GM21786 (cell line): ENCODE results near the gene METTL3.
"Not testable (repeated sequence)": the region's sequence is repeated elsewhere in the genome, so short reads cannot be mapped to it uniquely, and the experiment has no call there.

Experiments used
- ATAC-seq: cut with Tn5 transposase; IDR thresholded peaks from one replicate; pipeline ENCODE4 v1.9.1; 2021; ENCODE audit not compliant: unreplicated experiment

The METTL3 gene

GRCh38 chr14:21510735-21511657, at the start of gene METTL3:
TSS of gene METTL3 (minus strand) at chr14:21511340. CDS start at chr14:21511223, 117 bp downstream.
- ATAC-seq, result peak; percentile 98

GRCh38 chr14:21558703-21559170, 47.6 kb upstream of the METTL3 start:
- ATAC-seq, result no peak

DNA sequence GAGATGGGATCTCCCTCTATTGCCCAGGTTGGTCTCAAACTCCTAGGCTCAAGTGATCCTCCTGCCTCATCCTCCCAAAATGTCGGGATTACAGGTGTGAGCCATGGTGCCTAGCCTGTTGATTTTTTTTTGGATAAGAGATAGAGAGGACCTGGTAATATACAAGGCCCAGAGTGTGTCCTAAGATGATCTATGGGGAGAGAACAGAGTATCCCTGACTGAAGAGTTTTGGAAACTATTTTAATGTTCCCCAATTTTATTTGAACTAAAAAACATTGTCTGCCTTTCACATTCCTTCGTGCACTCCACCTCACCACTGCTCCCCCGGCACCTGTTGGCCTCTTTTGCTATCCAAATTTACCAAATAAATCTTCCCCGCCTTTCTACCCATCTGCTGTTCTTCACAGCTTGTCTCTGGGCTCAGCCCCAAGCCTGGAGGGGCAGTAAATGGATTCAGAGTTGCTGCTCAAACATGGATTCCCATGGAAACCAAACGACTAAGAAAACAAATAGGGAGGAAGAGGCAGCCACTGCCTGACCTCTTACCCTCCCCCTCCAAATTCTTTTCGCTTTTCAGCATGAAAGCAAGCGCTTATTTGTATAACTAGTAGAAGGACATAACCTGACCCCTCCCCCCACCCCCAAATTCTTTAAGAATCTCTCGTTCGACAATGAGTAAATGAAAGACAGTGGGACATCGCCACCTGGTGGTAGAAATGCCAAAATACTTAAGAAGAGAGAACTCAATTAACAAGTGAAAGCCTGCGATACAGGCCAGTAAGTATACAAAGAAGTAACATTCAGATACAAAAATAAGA, 46.2 kb upstream of the METTL3 start:
- peak; percentile 55 for ATAC-seq

DNA sequence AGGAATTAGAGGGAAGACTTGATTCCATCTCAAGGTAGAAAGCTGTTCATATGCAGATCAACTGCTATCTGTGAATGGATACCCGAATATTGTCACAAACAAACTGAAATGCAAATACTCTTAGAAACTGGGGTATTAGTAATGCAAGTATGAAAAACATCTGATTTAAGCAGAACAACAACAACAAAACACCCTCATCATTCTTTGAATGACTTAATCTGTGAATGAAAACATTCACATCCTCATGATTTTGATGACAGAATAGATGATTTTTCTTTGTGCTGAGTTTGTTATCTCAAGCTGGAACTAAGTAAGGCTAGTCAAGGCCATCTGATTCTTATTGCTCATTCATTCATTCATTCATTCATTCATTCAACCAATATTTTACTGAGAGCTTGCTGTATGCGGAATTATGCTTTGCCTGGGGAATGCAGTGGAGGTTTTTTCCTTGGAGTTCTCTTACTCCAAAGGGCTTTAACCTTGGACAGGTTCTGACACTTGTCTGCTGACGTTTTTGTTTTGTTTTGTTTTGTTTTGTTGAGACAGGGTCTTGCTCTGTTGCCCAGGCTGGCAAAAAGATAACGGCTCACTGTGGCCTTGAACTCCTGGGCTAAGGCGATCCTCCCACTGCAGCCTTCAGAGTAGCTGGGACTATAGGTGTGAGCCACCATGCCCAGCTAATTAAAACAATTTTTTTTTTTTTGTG, 45.4 kb upstream of the METTL3 start:
- ATAC-seq, result no peak

GRCh38 chr14:21553266-21553665, 42.1 kb upstream of the METTL3 start:
- ATAC-seq, result no peak

DNA sequence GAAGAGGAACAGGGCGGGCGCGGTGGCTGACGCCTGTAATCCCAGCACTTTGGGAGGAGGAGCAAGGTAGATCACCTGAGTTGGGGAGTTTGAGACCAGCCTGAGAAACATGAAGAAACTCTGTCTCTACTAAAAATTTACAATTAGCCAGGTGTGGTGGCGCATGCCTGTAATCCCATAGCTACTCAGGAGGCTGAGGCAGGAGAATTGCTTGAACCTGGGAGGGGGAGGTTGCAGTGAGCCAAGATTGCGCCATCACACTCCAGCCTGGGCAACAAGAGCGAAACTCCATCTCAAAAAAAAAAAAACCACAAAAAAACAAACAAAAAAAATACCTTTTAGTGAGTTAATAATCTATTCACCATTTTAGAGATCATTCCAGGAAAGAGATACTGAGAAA, 33.4 kb upstream of the METTL3 start:
- ATAC-seq, result not testable (repeated sequence)

- no peak for ATAC-seq
These were observed 32.8 kb upstream of the METTL3 start for GRCh38 chr14:21543963-21544362.

DNA sequence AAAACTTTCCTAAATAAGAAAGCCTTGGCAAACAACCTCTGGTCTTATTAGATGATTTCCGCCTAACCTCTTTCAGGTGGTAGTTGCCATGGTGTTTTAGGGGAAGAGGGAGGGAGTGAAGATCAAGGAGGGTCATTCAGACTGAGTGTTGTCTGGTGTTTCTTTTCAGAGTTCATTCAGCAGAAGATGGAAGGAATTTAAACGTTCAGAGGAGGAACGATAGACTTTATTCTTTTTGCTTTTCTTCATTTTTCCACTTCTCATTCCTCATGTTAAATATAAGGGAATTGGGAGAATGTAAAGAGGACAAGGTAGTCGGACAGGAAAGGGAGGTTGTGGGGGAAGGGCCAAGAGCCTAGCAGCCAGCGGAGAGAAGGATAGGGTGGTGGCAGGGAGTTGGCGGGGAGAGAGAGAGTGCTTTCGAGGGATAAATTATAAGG, 32.4 kb upstream of the METTL3 start:
- ATAC-seq, result no peak

GRCh38 chr14:21541413-21542074, 30.4 kb upstream of the METTL3 start:
- ATAC-seq, result no peak

GRCh38 chr14:21539189-21539940, 28.2 kb upstream of the METTL3 start:
- no peak for ATAC-seq

- no peak for ATAC-seq
These were observed 25.9 kb upstream of the METTL3 start for GRCh38 chr14:21537090-21537424.

- no peak for ATAC-seq
These were observed 25.4 kb upstream of the METTL3 start for GRCh38 chr14:21536418-21537089.

GRCh38 chr14:21535545-21536417, 24.6 kb upstream of the METTL3 start:
- ATAC-seq, result no peak

- no peak for ATAC-seq
These were observed 23.4 kb upstream of the METTL3 start for GRCh38 chr14:21534576-21534975.

DNA sequence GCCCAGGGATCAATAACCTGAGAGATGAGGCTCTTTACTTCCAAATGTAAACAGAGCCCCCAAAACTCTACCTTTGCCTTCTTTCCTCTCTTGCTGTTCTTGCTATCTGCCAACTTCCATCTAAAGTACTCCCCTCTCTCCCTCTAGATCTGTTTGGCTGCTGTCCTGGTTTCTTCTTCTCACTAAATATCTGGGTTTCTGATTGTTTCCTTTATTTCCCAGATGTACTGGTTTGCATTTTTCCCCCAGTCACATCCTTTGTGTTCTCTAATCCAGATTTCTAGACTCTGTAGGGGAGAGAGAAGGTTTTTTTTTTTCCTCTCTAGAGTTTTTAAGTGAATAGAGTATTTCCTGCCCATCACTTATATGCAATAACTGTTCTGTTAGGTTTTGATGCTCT, 22.2 kb upstream of the METTL3 start:
- no peak for ATAC-seq

DNA sequence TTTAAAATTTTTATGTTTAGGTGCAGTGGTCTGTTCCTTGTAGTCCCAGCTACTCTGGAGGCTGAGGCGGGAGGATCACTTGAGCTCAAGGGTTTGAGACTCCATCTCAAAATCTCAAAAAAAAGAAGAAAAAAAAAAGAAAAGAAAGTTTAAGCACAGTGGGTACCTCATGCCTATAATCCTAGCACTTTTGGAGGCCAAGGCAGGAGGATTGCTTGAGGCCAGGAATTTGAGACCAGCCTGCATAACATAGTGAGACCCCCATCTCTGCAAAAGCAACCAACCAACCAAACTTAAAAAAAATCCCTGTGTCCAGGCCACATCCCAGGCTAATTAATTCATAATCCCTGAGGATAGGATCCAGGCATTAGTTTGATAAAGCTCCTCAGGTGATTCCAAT, 18.4 kb upstream of the METTL3 start:
- ATAC-seq, result no peak

DNA sequence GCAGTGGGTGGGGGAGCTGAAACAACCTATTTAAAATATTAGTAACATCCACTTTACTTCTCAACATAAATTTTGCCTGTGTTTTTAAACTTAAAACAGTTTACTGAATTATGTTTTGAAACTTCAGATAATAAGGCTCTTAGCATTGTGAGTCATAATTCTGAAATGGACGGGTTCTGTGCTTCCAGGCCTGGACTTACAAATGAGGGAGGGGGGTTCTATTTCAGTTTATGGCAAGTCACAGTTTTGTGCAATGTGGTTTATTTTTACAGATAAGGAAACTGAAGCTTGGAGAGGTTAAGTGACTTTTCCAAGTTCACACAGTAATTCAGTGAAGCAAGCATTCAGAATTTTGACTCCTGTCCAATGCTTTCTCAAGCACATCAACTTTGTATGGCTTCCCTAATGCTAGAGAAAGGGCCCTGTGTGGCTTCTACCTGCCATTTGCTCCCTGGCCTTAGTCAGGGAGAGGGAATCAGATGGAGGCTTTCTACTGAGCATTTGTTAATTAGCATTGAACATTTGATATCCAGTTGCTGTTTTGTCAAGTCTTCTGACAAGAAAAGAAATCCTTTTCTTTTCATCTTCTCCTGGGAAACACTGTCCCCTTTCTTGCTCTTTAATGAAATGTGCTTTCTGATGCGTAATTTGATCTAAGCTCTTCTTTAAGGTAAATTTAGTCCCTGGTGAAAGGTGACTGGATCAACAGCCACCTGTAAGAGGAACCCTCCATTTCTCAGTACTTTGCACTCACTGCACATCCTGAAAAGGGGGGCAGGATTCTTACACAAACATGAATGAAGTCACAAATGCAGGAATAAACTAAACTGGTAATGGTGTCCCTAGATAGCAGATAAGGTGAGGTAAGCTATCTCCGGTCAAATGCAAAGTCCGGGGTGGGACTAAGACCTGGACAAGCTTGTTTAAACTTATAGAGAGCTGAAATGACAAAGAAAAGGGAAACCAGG, 17.5 kb upstream of the METTL3 start:
- ATAC-seq, result no peak
